GM10266 (cell line): ENCODE measurements around the gene LCLAT1.

Experiments
- DNase-seq: peaks from one replicate; pipeline ENCODE4 v3.0.0; 2012; ENCODE audit errors: extremely low spot score
- TF ChIP-seq, protein P1 (sequence below): IDR thresholded peaks from 2 replicates; pipeline ENCODE4 v1.5.1; 2012; ENCODE audit warnings: mild to moderate bottlenecking, low read depth; ENCODE audit not compliant: control insufficient read depth, insufficient read depth; ENCODE audit errors: missing control alignments

The LCLAT1 gene

GRCh38 chr2:30434708-30435107, 12.3 kb upstream of the LCLAT1 start:
- TF ChIP-seq, protein P1, sequence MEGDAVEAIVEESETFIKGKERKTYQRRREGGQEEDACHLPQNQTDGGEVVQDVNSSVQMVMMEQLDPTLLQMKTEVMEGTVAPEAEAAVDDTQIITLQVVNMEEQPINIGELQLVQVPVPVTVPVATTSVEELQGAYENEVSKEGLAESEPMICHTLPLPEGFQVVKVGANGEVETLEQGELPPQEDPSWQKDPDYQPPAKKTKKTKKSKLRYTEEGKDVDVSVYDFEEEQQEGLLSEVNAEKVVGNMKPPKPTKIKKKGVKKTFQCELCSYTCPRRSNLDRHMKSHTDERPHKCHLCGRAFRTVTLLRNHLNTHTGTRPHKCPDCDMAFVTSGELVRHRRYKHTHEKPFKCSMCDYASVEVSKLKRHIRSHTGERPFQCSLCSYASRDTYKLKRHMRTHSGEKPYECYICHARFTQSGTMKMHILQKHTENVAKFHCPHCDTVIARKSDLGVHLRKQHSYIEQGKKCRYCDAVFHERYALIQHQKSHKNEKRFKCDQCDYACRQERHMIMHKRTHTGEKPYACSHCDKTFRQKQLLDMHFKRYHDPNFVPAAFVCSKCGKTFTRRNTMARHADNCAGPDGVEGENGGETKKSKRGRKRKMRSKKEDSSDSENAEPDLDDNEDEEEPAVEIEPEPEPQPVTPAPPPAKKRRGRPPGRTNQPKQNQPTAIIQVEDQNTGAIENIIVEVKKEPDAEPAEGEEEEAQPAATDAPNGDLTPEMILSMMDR: no peak
- DNase-seq: no peak

- no peak for DNase-seq
- TF ChIP-seq, protein P1: no peak
Observed at GRCh38 chr2:30436859-30437435, 10.1 kb upstream of the LCLAT1 start.

DNA sequence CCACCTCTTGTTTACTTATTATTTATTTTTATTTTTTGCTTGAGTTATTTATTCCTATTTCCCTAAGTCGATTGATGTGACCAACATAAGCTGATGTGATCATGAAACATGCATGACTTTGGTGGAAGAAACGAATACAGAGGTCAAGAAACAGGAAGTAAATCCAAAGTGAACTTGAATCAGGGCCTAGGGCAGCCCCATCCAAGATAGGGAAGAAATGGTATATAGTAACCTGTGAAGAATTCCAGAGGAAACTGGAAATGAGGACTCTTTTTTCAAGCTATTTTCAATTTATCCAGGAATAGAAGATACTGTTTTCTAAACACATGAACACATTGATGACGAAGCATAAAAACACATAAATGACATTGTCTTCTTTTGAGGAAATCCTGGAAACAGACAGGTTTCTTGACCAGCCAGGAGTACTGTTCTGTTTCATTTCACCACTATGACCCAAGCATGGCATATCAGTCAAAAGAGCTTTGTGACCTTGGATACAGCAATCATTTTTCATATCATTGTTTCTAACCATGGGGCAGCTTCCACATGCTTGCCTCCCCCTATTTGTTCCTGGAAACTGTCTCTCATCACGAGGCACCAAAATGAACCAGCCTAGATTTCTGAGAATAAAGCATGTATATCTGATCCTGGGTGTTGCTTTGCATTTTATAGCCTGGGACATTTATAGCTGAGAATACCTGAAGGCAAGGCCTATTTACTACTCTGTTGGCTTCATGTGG, 9.1 kb upstream of the LCLAT1 start:
- no peak for DNase-seq
- TF ChIP-seq, protein P1: no peak

- TF ChIP-seq, protein P1: no peak
Observed at GRCh38 chr2:30439296-30439695, 7.8 kb upstream of the LCLAT1 start.

GRCh38 chr2:30439879-30440278, 7.2 kb upstream of the LCLAT1 start:
- no peak for DNase-seq
- TF ChIP-seq, protein P1: no peak

More at GRCh38 chr2:30439296-30439695, 7.8 kb upstream of the LCLAT1 start:
- no peak for DNase-seq

GRCh38 chr2:30441023-30441422, 6.0 kb upstream of the LCLAT1 start:
- no peak for DNase-seq
- TF ChIP-seq, protein P1: no peak

- TF ChIP-seq, protein P1: no peak
- DNase-seq: no peak
Observed at GRCh38 chr2:30443081-30443480, 4.0 kb upstream of the LCLAT1 start.
